22Rv1 (cell line): ENCODE results near the gene TGFBI.

Source experiments
- H3K27ac ChIP-seq: fragments of 450-650 bp; 2 replicates; pipeline ENCODE4 v1.5.1; 2017
- CTCF ChIP-seq: fragments of 450-650 bp; IDR thresholded peaks from 2 replicates; pipeline ENCODE4 v1.5.1; 2017; ENCODE audit warnings: mild to moderate bottlenecking
- ZFX ChIP-seq: fragments of 450-650 bp; IDR thresholded peaks from 2 replicates; pipeline ENCODE4 v1.6.1; 2017; ENCODE audit warnings: antibody characterized with exemption, borderline replicate concordance

The TGFBI gene

GRCh38 chr5:136028090-136028489, 698 bp upstream of the TGFBI start:
- H3K27ac ChIP-seq = no peak overlapping the region

GRCh38 chr5:136030252-136030651, 1.5 kb downstream of the TGFBI start:
- TF ChIP-seq CTCF (no peak), ZFX (no peak)
- H3K27ac ChIP-seq = no peak overlapping the region

More at GRCh38 chr5:136028090-136028489, 698 bp upstream of the TGFBI start:
- no peak for TF ChIP-seq ZFX
- TF ChIP-seq CTCF = no peak

- no peak overlapping the region for H3K27ac ChIP-seq
These were observed 2.3 kb downstream of the TGFBI start for GRCh38 chr5:136030956-136031611.

GRCh38 chr5:136031711-136032110, 2.9 kb downstream of the TGFBI start:
- TF ChIP-seq CTCF = no peak
- no peak for TF ChIP-seq ZFX
- no peak overlapping the region for H3K27ac ChIP-seq

More at GRCh38 chr5:136030956-136031611, 2.3 kb downstream of the TGFBI start:
- TF ChIP-seq ZFX = no peak
- TF ChIP-seq CTCF = no peak

GRCh38 chr5:136032564-136032963, 3.8 kb downstream of the TGFBI start:
- TF ChIP-seq CTCF (no peak), ZFX (no peak)
- no peak overlapping the region for H3K27ac ChIP-seq

DNA sequence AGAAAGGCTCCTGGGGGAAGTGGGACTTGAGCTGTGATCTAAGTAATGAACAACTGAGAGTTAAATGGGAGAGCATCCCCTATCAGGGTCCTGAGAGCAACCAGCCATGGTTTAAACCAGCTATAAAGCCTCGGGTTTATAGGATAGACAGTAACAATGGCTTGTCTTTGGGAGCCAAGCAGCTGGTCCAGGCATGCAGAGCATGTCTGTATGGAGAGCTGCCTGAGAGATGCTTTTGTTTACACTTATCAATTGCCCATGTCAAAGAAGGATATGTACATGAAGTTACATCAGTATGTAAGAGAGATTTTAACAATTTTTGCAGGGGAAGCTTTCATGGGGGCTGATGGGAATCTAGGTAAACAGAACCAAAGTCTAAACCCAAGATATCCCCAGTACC, 4.4 kb downstream of the TGFBI start:
- TF ChIP-seq ZFX = no peak
- no peak for TF ChIP-seq CTCF
- H3K27ac ChIP-seq = no peak overlapping the region

GRCh38 chr5:136033848-136034247, 5.1 kb downstream of the TGFBI start:
- TF ChIP-seq ZFX = no peak
- TF ChIP-seq CTCF = no peak
- H3K27ac ChIP-seq = no peak overlapping the region
